Subcutaneous abdominal adipose tissue (tissue), 5 donors: ENCODE data around the gene NRCAM.

Source experiments
- H3K27ac ChIP-seq: one replicate; pipeline ENCODE4 v1.7.0; 2013; ENCODE audit warnings: low read depth, mild to moderate bottlenecking, inconsistent platforms, low read length, moderate library complexity
- H3K27me3 ChIP-seq, 5 donors: one replicate each; pipeline ENCODE4 v1.7.0; 2013; ENCODE audit warnings: low read length in 5 of 5, inconsistent platforms in 1 of 5; ENCODE audit not compliant: control insufficient read depth in 5 of 5, insufficient read depth in 4 of 5
- H3K36me3 ChIP-seq, 5 donors: one replicate each; pipeline ENCODE4 v1.7.0; 2013; ENCODE audit warnings: low read length in 5 of 5; ENCODE audit not compliant: control insufficient read depth in 5 of 5, insufficient read depth in 5 of 5
- H3K4me1 ChIP-seq, 5 donors: one replicate each; pipeline ENCODE4 v1.7.0; 2013; ENCODE audit warnings: low read length in 5 of 5, mild to moderate bottlenecking in 3 of 5, moderate library complexity in 1 of 5; ENCODE audit not compliant: control insufficient read depth in 5 of 5, insufficient read depth in 5 of 5
- H3K4me3 ChIP-seq, 5 donors: one replicate each; pipeline ENCODE4 v1.7.0; 2013; ENCODE audit warnings: low read length in 5 of 5, low read depth in 1 of 5
- H3K9ac ChIP-seq, 5 donors: one replicate each; pipeline ENCODE4 v1.7.0; 2013; ENCODE audit warnings: low read length in 5 of 5, mild to moderate bottlenecking in 4 of 5, moderate library complexity in 3 of 5
- H3K9me3 ChIP-seq, 5 donors: one replicate each; pipeline ENCODE4 v1.7.0; 2013; ENCODE audit warnings: low read length in 5 of 5; ENCODE audit not compliant: control insufficient read depth in 5 of 5
- donor health status: healthy.
- donor health status: healthy.
- donor health status: healthy.
- donor health status: healthy.
- donor health status: healthy.

NRCAM gene

DNA sequence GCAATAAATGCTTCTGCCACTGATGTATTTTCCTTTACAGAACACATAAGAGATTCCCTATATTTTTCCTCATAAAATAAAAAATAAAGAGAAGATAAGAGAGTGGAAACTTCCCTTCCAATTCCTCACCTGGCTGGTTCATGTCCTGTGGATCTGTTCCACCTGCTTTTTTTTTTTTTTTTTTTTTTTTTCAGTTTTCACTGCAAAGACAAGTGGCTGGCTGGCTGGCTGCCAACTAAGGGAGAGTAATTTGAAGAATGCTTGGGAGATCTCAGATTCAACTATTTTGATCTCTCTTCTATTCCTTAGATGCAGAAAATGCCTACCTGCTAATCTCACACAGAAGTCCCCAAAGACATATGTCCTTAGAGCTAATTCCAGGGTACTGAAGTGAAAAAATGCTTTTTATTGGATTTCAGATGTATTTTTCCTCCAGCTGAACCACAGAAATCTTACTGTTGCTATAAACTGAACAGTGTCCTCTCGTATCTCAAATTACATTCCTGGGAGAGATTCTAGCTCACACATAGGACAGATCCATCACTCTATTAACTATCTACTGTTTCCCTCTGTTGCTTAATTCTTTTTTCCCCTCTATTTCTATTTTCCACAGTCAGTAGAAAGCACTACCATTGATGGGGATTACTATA lies 120.8 kb downstream of the NRCAM start:
- H3K9me3 ChIP-seq = no peaks in the 10 kb centered on the region
- H3K27ac ChIP-seq = no peak overlapping the region
- no peak overlapping the region for H3K9ac ChIP-seq
- H3K36me3 ChIP-seq = no peaks in the 10 kb centered on the region
- H3K27me3 ChIP-seq = no peaks in the 10 kb centered on the region
- H3K4me1 ChIP-seq = peaks cover 0 to 4% (median 0%) of the 10 kb centered on the region in 5 donors
- no peak overlapping the region for H3K4me3 ChIP-seq

DNA sequence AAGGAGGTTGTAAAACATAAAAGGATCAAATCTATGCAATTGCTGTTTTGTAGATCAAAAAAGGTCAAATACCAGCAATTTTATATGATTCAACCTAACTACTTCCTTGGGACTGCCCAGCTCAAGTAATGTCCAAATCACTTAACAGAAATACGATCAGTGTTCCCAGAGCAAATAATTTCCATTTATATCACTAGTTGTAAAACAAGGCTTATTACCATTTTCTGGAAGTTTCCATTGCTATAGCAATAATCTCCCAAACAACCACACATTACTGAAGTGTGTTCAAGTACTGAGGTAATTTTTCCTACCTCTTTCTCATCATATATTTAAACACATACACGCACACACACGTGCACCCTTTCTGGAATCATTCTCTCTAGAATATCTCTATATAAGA lies 123.3 kb downstream of the NRCAM start:
- H3K27ac ChIP-seq = no peak overlapping the region
- H3K9ac ChIP-seq = no peak overlapping the region
- H3K4me3 ChIP-seq = no peak overlapping the region
- H3K36me3 ChIP-seq = no peaks in the 10 kb centered on the region
- peaks cover 0 to 4% (median 0%) of the 10 kb centered on the region in 5 donors for H3K4me1 ChIP-seq
- H3K27me3 ChIP-seq = no peaks in the 10 kb centered on the region
- H3K9me3 ChIP-seq = no peaks in the 10 kb centered on the region

DNA sequence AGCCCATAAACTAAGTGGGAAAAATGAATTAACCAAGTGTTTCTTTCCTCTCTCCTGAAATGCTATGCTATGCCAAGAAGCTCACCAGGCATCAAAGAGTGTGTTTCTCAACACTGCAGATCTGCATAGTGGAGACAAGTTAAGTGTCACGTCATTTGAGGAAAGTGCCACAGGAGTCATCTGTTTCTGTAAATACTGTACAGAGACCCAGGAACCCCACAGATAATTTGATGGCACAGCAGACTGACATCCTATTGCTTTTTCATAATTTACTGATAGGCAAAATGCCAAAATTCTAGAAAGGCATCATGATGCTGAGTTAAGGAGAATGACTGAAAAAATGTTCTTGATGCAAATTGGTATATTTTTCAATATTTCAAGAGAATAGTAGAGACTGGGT lies 124.3 kb downstream of the NRCAM start:
- Histone ChIP-seq H3K4me3 (no peak overlapping the region), H3K9ac (no peak overlapping the region), H3K27ac (no peak overlapping the region), H3K27me3 (no peaks in the 10 kb centered on the region), H3K9me3 (no peaks in the 10 kb centered on the region), H3K4me1 (peaks cover 0 to 4% (median 0%) of the 10 kb centered on the region in 5 donors), H3K36me3 (no peaks in the 10 kb centered on the region)

DNA sequence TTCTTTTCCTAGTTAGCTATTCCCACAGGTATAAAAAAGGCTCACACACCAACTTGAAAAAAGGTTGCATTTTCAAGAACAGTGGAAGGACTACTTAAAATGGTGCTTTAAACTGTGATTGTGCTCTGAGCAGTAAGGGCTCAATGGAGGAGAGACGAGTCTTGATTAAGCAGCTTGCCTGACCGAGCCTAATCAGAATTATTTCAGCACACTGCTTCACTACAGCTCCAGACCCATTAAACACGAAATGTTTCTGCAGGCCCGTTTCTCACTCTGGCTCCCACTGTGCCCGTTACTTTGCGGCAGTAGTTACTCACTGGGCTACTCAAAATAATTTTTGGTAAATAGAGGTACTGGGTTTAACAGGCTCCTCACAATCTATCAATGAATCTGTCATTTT lies 126.0 kb downstream of the NRCAM start:
- Histone ChIP-seq H3K27ac (no peak overlapping the region), H3K4me1 (no peaks in the 10 kb centered on the region), H3K27me3 (no peaks in the 10 kb centered on the region), H3K9me3 (no peaks in the 10 kb centered on the region), H3K36me3 (no peaks in the 10 kb centered on the region), H3K4me3 (no peak overlapping the region), H3K9ac (no peak overlapping the region)

DNA sequence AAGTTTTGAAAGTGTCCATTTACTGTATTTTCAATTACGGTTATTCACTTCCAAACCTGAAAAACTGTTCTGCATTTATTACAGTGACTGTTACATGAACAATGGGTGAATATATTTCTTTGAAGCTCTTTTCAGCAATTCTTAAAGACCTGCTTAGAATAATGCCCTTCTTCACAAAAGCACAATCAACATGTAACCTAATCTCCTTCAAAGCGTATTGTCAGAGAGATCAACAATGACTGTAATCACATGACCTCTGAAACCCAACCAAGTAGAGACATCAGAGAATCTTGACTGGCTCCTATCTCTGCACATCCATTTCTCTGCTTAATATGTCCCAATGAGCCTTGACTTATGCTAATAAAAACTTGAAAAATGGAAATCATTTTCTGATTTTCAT lies 126.7 kb downstream of the NRCAM start:
- Histone ChIP-seq H3K36me3 (no peaks in the 10 kb centered on the region), H3K27ac (no peak overlapping the region)

DNA sequence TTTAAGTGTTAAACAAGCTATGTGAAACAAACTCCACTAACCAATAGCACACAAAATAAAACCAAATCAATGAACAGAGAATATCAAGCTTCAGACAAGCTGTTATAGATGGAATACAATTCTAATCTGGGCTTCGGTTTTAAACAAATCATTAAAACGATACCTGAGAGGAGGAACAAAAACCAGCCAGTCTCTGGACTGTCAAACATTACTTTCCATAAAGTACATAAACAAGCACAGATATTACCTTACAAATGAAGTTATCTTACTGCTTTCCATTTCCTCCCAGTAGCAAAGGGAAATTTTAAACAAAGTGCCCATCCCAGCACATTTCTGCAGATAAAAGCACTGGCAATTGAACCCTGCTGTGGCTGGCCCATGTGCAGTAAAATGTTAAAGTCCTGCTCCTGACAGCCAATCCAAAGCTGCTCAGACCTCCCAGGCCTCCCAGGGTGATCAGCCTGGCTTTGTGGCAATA lies 128.0 kb downstream of the NRCAM start:
- no peaks in the 10 kb centered on the region for H3K9me3 ChIP-seq
- no peaks in the 10 kb centered on the region for H3K27me3 ChIP-seq
- H3K4me1 ChIP-seq = peaks cover 0 to 3% (median under 1%) of the 10 kb centered on the region in 5 donors
- no peak overlapping the region for H3K9ac ChIP-seq
- no peak overlapping the region for H3K27ac ChIP-seq
- H3K36me3 ChIP-seq = no peaks in the 10 kb centered on the region
- no peak overlapping the region for H3K4me3 ChIP-seq

More for the DNA sequence above, 126.7 kb downstream of the NRCAM start:
- Histone ChIP-seq H3K27me3 (no peaks in the 10 kb centered on the region), H3K4me1 (no peaks in the 10 kb centered on the region), H3K9ac (no peak overlapping the region), H3K9me3 (no peaks in the 10 kb centered on the region), H3K4me3 (no peak overlapping the region)

DNA sequence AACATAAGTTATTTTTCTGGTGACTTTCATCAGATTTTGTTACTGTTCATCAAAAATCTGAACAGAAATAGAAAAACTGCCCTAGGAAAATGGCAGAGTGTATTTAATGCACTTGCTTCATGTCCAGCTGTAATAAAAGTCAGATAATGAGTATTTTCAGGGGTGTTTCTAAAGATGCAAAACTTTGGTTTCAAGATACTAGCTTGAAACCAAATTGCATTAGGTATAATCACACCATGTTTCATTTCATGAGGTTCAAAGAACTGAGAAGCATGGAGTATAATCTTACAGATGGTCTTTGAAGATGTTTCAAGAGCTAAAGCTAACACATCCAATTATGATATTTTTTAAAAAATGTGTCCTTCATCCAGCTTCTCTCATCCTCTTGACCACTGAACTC lies 128.9 kb downstream of the NRCAM start:
- H3K4me1 ChIP-seq = peaks cover 0 to 10% (median 7%) of the 10 kb centered on the region in 5 donors

DNA sequence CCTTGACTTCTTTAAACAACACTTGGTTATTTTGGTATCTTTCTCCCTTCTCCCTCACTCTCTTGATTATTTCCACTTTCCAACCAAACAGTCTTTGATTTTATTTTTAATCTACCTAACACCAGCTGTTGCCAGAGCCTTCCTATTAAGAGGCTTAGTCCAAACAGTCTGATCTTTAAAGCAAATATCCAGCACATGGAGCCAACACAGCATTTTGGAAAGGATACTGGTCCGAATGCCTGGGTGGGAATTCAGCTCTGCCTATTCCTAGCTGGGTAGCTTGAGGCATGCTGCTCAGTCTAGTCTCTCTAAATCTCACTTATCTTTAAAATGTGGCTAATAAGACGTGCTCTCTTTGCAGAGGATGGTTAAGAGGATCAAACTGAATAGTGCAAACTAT lies 129.3 kb downstream of the NRCAM start:
- H3K27ac ChIP-seq = no peak overlapping the region
- no peak overlapping the region for H3K9ac ChIP-seq
- H3K4me3 ChIP-seq = no peak overlapping the region
- H3K27me3 ChIP-seq = no peaks in the 10 kb centered on the region
- peaks cover 0 to 10% (median 7%) of the 10 kb centered on the region in 5 donors for H3K4me1 ChIP-seq
- H3K36me3 ChIP-seq = no peaks in the 10 kb centered on the region
- no peaks in the 10 kb centered on the region for H3K9me3 ChIP-seq

More for the DNA sequence above, 128.9 kb downstream of the NRCAM start:
- Histone ChIP-seq H3K36me3 (no peaks in the 10 kb centered on the region), H3K27me3 (no peaks in the 10 kb centered on the region), H3K4me3 (no peak overlapping the region), H3K27ac (no peak overlapping the region), H3K9ac (no peak overlapping the region), H3K9me3 (no peaks in the 10 kb centered on the region)

DNA sequence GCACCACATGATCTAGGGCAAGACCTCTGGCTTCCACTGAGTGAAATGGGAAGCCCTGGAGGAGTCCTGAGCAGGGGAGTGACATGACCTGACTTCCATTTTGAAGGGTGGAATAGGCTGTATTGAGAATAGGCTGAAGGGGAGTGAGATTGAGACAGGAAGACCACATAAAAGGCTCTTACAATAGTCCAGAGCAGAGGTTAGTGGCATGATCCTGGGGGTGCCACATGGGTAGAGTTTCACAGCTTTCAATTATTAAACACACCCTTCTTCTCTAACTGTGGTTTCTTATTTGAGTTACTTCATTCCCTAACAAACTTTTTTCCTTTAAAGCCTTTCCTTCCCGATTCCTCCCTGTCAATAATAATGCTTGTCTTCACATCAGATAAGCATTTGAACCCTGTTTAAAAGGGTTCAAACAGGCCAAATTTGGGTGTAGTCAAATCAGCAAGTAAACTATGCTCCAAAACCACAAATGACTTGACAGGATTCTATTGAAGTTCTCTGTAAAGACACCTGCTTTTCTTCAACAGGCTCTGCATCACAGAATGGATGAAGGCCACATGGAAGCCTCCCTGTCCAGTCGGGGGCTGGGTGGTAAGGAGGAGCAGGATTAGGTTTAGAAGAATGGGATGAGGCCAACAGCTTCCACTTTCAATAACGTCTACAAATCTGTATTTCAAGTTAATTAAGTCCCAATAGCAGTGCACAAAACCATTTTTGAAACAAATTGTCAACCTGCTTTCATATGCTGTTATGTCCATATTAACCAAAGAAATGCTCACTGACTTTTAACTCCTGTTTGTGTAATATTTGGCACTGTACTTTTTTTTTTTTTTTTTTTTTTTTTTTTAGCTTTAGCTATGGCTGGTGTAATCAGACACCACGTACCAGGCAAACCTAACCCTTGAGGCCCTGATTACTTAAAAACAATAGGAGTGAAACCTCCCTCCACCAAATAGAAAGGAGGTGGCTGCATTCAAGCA lies 131.9 kb downstream of the NRCAM start:
- H3K27me3 ChIP-seq = no peaks in the 10 kb centered on the region
- H3K9ac ChIP-seq = no peak overlapping the region
- H3K4me3 ChIP-seq = no peak overlapping the region
- peaks cover 0 to 10% (median 7%) of the 10 kb centered on the region in 5 donors for H3K4me1 ChIP-seq
- H3K27ac ChIP-seq = no peak overlapping the region
- H3K9me3 ChIP-seq = no peaks in the 10 kb centered on the region
- H3K36me3 ChIP-seq = no peaks in the 10 kb centered on the region
